NCI-H187 treated with DMSO at 0.1 percent for 48 hours (cell line): ENCODE results near the gene CNTN2.

Experiments
- DNase-seq: peaks from one replicate; lab custom pipeline; 2025; lab: John Stamatoyannopoulos, UW

Gene CNTN2

DNA sequence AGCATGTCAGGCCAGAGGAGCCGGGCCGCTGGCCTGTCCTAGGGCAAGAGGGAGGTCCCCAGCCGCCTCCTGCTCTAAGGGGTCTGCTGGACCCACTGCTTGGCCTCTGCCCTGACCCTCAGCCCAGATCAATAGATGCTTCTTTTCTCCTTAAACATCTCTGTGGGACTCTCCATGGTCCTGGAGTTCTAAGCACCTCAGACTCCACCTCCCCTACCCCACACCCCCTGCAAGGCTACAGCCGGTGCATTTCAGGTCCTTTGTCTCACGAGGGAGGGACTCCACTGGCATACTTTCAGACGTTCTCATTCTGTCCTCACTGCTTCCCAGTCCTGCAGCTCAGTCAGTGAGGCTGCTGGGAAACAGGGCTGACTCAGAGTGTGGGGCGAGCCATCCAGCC is 11.0 kb downstream of the CNTN2 start:
- DNase-seq = no peak

DNA sequence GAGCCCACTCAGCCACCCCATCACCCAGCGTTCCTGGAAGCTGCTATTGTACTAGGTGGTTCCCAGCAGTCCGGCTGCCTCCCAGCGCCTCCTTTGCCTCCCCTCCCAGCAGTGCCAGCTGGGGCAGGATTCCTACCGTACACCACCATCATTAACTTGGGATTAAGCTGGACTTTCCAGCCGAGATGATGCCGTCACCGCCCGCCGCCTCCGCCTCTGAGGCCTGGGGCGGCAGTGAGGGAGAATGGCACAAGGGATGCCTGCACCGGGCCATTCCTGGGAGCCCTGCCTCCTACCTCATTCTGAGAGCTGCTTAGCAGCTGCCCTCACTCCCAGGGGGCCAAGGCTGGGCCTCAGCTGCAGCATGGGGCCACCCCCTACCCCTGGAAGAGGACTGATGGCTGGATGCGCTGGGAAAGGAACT is 13.2 kb downstream of the CNTN2 start:
- DNase-seq = no peak

DNA sequence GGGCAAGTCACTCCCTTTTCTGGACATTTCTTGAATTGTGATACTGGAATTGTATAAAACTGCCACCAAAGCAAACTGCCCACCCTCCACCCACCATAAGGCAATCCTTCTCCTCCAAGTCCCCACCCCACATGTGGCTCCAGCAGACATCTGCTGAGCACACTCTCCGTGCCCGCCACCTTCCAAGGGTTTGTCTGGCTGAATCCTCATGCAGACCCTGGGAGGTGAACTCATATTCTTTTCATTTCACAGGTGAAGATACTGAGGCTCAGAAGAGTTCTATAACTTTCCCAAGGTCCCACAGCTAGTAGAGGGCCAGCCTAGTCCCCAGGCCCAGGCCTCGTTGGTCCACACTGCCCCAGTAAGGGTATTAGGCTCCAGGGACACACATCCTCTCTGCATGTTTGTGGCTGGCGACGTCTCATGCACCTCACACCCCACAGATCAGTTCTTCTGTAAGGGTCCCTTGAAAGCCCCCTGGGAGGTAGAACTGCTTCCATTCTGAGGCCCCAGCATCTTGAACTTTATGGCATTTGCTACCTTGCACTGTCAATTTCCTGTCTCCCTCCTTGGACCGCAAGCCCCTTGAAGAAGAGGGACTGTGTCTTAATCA is 14.1 kb downstream of the CNTN2 start:
- DNase-seq = no peak

DNA sequence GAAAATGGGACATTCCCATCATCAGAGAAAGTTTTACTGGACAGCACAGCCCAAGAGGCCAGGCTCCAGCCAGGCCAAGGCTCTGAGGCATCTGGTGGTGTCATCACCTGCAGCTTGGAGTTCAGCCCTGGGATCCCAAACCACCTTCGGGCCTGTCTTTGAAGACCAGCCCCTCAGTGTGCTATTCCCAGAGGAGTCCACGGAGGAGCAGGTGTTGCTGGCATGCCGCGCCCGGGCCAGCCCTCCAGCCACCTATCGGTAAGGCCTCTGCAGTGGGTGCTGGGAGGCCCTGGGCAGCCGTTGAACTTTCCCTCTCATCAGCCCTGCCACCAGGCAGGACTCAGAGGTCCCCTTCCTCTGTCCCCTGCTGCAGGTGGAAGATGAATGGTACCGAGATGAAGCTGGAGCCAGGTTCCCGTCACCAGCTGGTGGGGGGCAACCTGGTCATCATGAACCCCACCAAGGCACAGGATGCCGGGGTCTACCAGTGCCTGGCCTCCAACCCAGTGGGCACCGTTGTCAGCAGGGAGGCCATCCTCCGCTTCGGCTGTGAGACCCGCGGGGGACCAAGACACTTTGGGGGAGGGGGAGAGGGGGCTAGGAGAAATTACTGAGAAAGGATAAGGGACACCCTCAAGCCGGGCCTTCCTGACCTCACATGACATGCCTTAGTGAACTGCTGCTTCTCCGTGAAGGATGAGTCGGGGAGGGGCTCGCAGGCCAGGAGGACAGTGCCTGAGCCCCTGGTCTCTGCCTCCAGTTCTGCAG is 15.0 kb downstream of the CNTN2 start:
- DNase-seq = no peak

DNA sequence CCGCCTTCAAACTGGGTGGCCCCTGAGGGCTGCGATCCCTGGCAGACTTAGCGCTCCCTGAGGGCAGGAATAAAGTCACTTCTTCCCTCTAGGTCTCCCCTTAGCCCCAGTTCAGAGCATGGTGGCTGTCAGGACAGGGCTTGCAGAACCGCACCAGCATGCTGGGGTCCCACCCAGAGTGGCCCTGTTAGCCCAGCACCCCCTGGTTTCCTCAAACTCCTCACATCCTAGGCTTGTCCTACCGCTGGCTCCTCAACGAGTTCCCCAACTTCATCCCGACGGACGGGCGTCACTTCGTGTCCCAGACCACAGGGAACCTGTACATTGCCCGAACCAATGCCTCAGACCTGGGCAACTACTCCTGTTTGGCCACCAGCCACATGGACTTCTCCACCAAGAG is 15.8 kb downstream of the CNTN2 start:
- DNase-seq = no peak

DNA sequence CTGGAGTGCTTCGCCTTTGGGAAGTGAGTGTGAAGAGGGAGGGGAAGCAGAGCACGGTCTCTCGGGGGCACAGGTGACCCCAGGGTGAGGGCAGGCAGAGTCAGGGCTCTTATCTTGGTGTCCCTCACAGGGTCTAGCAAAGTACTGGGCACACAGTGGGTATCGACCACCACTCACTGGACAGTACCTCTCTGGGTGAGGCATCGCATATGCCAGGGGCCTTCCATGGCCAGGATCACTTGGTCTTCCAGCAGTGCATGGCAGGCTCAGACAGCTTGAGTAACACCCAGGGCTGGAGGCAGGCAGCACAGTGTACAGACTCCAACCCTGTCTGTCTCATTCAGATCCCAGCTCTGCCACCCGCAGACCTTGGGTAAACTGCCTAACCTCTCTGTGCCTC is 16.6 kb downstream of the CNTN2 start:
- DNase-seq = no peak

DNA sequence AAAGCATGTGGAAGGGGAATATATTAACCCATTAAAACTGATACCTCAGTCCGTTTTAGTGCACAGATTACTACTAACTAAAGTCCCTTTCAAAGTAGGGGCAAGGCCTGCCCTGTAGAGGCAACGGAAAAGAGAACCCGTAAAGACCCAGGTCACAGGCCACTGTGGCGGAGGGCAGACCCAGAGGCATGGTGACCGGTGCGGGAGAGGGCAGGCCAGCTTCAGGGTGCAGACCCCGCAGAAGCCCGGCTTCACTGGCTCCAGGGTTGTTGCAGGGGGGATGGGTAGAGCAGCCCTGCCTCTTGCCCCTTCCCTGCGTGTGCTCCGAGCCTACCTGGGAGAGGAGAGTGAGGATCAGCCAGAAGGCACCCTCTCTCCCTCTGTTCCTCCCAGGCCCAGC is 17.7 kb downstream of the CNTN2 start:
- no peak for DNase-seq

DNA sequence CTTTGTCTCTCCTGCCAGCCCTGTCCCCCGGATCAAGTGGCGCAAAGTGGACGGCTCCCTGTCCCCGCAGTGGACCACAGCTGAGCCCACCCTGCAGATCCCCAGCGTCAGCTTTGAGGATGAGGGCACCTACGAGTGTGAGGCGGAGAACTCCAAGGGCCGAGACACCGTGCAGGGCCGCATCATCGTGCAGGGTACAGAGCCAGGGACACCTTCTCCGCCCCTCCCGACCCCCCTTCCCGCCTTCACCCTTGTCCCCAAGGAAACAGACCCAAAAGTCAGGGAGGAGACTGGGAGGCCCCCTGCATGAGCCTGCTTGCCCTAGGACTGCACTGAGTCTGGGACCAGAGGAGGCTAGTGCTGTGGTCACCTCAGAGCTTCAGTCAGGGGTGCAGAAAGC is 18.2 kb downstream of the CNTN2 start:
- DNase-seq = no peak

DNA sequence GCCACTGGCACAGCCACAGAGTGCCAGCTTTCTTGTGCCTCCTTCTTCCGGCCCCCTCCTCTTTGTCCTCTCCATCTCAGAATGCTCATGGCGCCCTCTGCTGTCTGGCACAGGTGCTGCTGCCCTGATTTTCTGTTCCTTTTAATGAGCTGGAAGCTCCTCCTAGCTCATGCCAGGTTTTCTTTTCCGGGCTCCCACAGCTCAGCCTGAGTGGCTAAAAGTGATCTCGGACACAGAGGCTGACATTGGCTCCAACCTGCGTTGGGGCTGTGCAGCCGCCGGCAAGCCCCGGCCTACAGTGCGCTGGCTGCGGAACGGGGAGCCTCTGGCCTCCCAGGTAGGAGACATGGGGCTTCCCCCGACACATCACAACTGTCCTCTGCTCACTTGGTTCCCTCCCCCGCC is 18.7 kb downstream of the CNTN2 start:
- DNase-seq = peak; percentile 69

DNA sequence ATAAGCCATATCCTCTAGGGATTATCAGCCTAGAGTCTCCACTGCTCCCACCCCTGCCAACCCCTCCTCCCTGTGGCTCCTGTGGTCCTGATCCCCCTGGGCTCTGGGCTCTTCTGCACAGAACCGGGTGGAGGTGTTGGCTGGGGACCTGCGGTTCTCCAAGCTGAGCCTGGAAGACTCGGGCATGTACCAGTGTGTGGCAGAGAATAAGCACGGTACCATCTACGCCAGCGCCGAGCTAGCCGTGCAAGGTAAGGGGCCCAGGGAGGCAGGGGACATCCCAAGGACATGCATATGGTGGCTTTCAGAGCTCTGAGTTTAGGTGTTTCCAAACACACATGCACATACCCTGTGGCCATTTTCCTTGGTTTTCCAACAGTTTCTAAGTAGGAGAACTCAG is 19.3 kb downstream of the CNTN2 start:
- DNase-seq = no peak

DNA sequence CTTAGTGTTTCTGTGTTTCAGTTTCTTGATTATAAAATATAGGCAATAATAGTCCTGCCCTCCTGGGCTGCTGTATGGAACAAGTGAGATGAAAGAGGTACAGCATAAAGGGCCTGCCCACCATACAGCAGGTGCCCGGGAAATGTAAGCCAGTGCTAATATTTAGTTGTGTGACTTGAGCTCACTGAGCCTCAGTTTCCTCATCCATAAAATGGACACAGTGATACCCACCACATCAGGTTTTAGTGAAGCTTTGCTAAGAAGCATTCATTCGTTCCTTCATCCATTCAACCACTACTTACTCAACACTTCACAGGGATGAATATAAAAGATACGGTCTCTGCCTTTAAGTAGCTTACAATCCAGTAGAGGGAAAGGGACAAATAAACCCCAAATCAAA is 19.9 kb downstream of the CNTN2 start:
- no peak for DNase-seq

DNA sequence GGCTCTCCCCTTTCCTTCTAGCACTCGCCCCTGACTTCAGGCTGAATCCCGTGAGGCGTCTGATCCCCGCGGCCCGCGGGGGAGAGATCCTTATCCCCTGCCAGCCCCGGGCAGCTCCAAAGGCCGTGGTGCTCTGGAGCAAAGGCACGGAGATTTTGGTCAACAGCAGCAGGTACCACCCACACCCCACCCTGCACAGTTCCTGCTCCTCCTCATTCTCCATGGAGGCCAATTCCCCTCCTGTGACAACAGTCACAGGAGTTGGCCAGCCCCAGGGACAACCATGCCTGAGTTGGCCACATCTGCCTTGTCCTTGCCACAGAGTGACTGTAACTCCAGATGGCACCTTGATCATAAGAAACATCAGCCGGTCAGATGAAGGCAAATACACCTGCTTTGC is 21.3 kb downstream of the CNTN2 start:
- DNase-seq = no peak

DNA sequence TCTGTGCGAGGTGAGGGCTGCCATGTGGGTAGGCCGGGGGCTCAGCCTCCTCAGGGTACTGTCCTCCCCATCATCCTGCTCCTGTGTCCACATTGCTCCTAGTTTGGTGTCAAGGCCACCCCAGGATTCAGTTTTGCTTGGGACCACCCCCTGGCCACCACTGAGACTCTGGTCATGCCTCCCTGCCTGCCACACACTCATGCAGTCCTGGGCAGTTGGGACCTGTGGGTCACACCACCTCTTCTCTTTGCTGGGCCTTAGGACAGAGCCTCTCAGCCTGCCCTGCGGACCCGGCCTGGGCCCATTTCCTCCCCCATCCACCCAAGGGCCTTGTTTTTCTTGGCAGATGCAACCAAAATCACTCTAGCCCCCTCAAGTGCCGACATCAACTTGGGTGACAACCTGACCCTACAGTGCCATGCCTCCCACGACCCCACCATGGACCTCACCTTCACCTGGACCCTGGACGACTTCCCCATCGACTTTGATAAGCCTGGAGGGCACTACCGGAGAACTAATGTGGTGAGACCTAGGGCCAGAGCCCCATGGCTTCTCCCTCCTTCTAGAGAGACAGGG is 21.8 kb downstream of the CNTN2 start:
- no peak for DNase-seq

DNA sequence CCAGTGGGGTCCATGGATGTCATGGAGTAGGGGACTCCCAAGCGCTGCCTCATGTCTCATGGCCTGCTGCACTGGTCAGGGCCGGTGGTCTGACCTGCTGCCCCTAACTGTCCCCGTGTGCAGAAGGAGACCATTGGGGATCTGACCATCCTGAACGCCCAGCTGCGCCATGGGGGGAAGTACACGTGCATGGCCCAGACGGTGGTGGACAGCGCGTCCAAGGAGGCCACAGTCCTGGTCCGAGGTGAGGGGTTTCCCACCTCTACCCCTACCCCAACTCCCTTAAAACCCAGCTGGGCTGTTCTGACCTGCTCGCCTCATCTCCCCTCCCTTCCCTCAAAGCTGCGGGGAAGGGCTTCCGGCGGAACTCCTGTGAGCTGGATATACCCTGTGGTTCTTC is 22.7 kb downstream of the CNTN2 start:
- no peak for DNase-seq

DNA sequence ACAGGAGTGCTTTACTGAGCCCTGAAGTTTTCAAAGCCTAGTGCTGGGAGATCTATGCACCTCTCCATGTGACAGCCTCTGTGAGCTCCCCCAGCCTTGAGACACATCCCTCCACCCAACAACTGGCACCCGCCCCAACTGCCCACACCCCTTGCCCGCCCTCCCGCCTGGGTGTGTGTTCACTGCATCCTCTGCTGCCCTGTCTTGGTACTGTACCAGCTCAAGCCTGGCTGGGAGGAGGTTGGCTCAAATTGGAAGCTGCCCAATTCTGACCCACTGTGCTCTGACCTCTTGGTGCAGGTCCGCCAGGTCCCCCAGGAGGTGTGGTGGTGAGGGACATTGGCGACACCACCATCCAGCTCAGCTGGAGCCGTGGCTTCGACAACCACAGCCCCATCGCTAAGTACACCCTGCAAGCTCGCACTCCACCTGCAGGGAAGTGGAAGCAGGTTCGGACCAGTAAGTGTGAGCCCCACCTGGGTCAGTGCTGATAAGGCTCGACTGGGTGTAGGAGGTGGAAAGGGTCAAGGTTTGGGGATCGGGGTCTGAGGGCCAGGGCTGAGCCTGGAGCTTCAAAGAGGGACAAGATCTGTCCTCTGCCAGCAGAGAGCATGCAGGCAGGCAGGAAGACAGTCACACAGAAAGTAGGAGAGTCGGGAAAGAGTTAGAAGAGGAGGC is 23.3 kb downstream of the CNTN2 start:
- DNase-seq = no peak

DNA sequence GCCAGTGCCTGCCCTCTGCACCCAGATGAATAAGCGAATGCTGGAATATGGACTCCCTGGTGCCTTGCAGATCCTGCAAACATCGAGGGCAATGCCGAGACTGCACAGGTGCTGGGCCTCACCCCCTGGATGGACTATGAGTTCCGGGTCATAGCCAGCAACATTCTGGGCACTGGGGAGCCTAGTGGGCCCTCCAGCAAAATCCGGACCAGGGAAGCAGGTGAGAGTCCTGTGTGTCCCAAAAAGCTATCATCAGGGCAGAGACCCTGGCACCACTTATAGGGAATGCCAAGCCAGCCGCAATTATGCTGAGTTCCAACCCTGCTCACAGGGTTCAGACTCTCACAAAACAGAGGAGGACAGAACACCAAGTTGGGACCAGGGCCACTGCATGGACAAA is 24.0 kb downstream of the CNTN2 start:
- no peak for DNase-seq

DNA sequence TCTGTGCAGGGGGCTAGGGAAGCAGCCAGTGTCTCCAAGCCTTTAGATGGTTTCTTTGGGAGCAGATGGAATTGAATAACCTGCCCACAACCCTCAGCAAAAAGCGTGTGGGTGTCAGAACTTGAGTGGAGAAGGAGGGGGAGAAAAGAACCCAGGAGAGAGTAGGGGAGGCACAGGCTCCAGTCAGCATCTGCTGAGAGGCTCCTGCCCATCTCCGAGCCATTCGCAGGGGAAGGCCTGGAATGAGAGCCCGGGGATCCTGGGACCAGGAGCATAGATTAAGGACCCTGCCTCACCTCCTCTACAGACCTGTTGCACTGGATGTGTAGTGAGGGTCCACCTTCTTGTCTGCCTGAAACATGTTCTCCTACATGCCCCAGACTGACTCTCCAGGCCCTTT is 25.0 kb downstream of the CNTN2 start:
- no peak for DNase-seq

DNA sequence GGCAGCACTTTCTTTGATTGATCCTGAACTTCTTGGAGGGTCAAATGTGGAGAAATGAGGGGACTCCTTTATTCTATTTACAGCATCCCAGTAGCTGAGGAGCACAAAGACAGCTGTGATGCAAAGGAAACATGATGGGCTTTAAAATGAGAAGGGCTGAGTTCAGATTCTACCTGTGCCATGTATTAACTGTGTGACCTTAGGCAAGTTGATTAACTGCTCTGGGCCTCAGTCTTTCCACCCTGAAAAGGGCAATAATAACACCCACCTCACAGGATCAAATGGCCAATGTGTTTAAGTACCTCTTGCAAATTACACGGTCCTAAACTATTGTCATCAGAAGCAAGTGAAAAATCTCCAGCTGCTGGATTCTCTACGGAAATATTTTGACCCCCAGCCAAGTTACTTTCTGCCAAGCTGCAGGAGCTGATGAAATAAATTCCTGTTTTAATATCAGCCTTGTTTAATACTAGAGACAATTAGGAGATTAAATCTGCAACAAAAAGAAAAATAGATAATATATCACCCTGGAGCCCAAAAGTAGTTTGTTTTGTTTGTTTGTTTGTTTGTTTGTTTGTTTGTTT is 25.5 kb downstream of the CNTN2 start:
- DNase-seq = no peak

DNA sequence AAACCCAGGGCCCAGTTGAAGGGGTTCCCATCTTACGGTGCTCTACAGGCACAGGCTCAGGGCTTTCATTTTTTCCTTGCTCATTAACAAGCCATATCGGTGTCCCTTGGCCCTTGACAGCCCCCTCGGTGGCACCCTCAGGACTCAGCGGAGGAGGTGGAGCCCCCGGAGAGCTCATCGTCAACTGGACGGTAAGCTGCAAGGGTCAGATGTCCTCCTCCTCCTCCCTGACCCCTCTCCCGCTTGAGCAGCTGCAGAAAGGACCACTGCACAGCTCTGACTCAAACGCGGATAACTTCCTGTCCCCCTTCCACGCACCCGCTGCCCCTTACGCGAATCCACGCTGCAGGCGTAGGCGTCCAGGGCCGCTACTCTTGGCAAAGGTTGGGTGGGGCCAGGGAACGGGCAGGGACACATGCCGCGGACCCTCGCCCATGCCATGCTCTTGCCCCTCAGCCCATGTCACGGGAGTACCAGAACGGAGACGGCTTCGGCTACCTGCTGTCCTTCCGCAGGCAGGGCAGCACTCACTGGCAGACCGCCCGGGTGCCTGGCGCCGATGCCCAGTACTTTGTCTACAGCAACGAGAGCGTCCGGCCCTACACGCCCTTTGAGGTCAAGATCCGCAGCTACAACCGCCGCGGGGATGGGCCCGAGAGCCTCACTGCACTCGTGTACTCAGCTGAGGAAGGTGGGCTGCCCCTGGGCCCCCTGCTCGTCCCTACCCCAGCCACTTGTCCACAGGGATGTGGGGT is 26.5 kb downstream of the CNTN2 start:
- DNase-seq = no peak

DNA sequence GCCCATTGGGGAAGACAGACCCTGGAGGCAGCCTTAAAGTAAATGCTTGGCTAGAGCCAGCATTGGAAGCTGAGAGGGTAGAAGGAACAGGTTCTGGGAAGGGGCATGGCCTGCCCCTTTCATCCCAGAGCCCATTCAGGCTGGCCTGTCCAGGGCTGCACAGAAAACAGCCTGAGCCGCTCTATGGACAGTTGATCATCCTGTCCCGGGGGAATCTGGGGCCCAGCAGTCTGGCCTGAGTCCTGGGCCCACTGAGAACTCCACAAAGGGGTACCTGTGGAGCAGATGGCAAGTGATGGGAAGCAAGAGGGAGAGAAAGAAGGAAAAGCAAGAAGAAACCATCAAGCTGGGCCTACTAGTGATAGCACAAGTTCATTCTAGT is 28.0 kb downstream of the CNTN2 start:
- DNase-seq = no peak

DNA sequence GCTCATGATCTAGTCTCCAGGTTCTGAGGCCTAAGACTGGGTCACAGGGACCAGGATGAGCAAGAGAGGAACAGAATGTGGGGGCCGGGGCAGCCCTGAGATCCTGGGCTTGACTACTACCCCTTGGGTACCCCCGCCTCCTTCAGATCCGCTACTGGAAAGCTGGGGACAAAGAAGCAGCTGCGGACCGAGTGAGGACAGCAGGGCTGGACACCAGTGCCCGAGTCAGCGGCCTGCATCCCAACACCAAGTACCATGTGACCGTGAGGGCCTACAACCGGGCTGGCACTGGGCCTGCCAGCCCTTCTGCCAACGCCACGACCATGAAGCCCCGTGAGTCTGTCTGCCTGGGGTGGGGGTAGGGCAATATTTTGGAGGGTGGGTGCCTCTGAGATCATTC is 28.8 kb downstream of the CNTN2 start:
- no peak for DNase-seq

DNA sequence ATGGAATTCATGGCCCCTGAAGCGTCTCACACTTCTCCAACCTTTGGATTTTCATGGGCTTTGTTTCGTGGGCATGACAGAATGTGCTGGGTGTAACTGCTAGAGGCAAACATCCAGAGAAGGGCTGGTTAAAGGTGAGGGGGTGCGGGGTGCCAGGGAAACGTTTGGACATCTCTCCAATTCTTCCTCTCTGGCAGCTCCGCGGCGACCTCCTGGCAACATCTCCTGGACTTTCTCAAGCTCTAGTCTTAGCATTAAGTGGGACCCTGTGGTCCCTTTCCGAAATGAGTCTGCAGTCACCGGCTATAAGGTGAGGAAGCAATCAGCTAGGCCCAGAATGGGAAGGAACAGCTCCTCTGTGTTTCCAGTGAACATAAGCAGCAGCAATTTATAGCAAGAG is 29.3 kb downstream of the CNTN2 start:
- DNase-seq = no peak
